ENCODE data around the gene MED28.

- TF ChIP-seq CTCF (conservative IDR thresholded peaks at IDR 0.05; ENCODE audit: low read depth, low read length) (no peak), CEBPB (IDR thresholded peaks at IDR 0.05; ENCODE audit: low read depth, low read length) (no peak), RFX5 (IDR thresholded peaks at IDR 0.05; ENCODE audit: low read depth, low read length) (no peak), USF2 (IDR thresholded peaks at IDR 0.05; ENCODE audit: low read depth, low read length) (no peak), POLR2A (IDR thresholded peaks at IDR 0.05; ENCODE audit: low read depth, low read length) (no peak), MAZ (IDR thresholded peaks at IDR 0.05; ENCODE audit: borderline replicate concordance, low read depth, low read length) (no peak)
Measured at GRCh38 chr4:17624821-17625220, 10.4 kb downstream of the MED28 start.
